ENCODE results near the gene ARAP1.

ARAP1 gene

GRCh38 chr11:72712841-72713240 is 39.4 kb downstream of the ARAP1 start:
- DNase-seq (ENCODE audit: extremely low spot score) = no peak
- ChIA-PET CTCF (no interaction called here), POLR2A (no interaction called here)
- TF ChIP-seq CTCF (IDR thresholded peaks at IDR 0.05; ENCODE audit: control extremely low read depth, extremely low read depth, low read depth, missing control alignments) = no peak

- TF ChIP-seq CTCF (IDR thresholded peaks at IDR 0.05; ENCODE audit: control extremely low read depth, extremely low read depth, low read depth, missing control alignments) = no peak
- CTCF ChIA-PET = no interaction called here
- POLR2A ChIA-PET = no interaction called here
- no peak for DNase-seq (ENCODE audit: extremely low spot score)
Observed at GRCh38 chr11:72712168-72712751, 39.9 kb downstream of the ARAP1 start.

GRCh38 chr11:72711141-72711540 is 41.1 kb downstream of the ARAP1 start:
- TF ChIP-seq CTCF (IDR thresholded peaks at IDR 0.05; ENCODE audit: control extremely low read depth, extremely low read depth, low read depth, missing control alignments) = no peak
- ChIA-PET POLR2A (no interaction called here), CTCF (interaction anchor here (1.0 kb wide), 1 partner anchor 27 kb away, joined by 4 read pairs; no protein-coding TSS in a partner anchor)

GRCh38 chr11:72710278-72710677 is 41.9 kb downstream of the ARAP1 start:
- no peak for DNase-seq (ENCODE audit: extremely low spot score)
- CTCF ChIA-PET = interaction anchor here (1.0 kb wide), 1 partner anchor 26 kb away, joined by 4 read pairs; no protein-coding TSS in a partner anchor
- POLR2A ChIA-PET = no interaction called here
- TF ChIP-seq CTCF (IDR thresholded peaks at IDR 0.05; ENCODE audit: control extremely low read depth, extremely low read depth, low read depth, missing control alignments) = no peak

More at GRCh38 chr11:72711141-72711540, 41.1 kb downstream of the ARAP1 start:
- no peak for DNase-seq (ENCODE audit: extremely low spot score)

GRCh38 chr11:72709478-72710238 is 42.5 kb downstream of the ARAP1 start:
- ChIA-PET POLR2A (interaction anchor here (0.6 kb wide), 2 partner anchors 148 to 526 kb away, joined by 3 read pairs; no protein-coding TSS in a partner anchor), CTCF (interaction anchor here (1.0 to 1.9 kb wide), 3 partner anchors 10 to 25 kb away, joined by 4 to 10 read pairs (median 4); no protein-coding TSS in a partner anchor)
- no peak for TF ChIP-seq CTCF (IDR thresholded peaks at IDR 0.05; ENCODE audit: control extremely low read depth, extremely low read depth, low read depth, missing control alignments)
- DNase-seq (ENCODE audit: extremely low spot score) = no peak

- CTCF ChIA-PET = interaction anchor here (1.6 kb wide), 1 partner anchor 12 kb away, joined by 3 read pairs; no protein-coding TSS in a partner anchor
- no peak for DNase-seq (ENCODE audit: extremely low spot score)
- POLR2A ChIA-PET = no interaction called here
- no peak for TF ChIP-seq CTCF (IDR thresholded peaks at IDR 0.05; ENCODE audit: control extremely low read depth, extremely low read depth, low read depth, missing control alignments)
Observed at GRCh38 chr11:72707032-72707431, 45.2 kb downstream of the ARAP1 start.

Data from GM10248 (cell line).